VCaP (cell line): ENCODE results near the gene KCNK1.
"Not testable (repeated sequence)": the region's sequence is repeated elsewhere in the genome, so short reads cannot be mapped to it uniquely, and the experiment has no call there.

Experiments used
- H3K27ac ChIP-seq: fragments of 450-650 bp; 2 replicates; pipeline ENCODE4 v1.5.1; 2017
- CTCF ChIP-seq: fragments of 450-650 bp; conservative IDR thresholded peaks from 2 replicates; pipeline ENCODE4 v1.5.1; 2017; ENCODE audit warnings: mild to moderate bottlenecking, moderate library complexity

The KCNK1 gene

GRCh38 chr1:233607252-233608119 is 6.4 kb upstream of the KCNK1 start:
- H3K27ac ChIP-seq: no peak overlapping the region
- no peak for TF ChIP-seq CTCF

GRCh38 chr1:233608988-233609387 is 4.9 kb upstream of the KCNK1 start:
- no peak overlapping the region for H3K27ac ChIP-seq
- no peak for TF ChIP-seq CTCF

GRCh38 chr1:233609926-233610325 is 4.0 kb upstream of the KCNK1 start:
- no peak for TF ChIP-seq CTCF
- H3K27ac ChIP-seq: no peak overlapping the region

GRCh38 chr1:233610628-233611027 is 3.3 kb upstream of the KCNK1 start:
- TF ChIP-seq CTCF: no peak

GRCh38 chr1:233611363-233611762 is 2.5 kb upstream of the KCNK1 start:
- H3K27ac ChIP-seq: not testable (repeated sequence)

More at GRCh38 chr1:233610628-233611027, 3.3 kb upstream of the KCNK1 start:
- no peak overlapping the region for H3K27ac ChIP-seq

GRCh38 chr1:233614173-233614742 is 352 bp downstream of the KCNK1 start:
- H3K27ac ChIP-seq: peak overlapping the region; percentile 77
- no peak for TF ChIP-seq CTCF

- H3K27ac ChIP-seq: peak overlapping the region; percentile 77
- no peak for TF ChIP-seq CTCF
Measured at GRCh38 chr1:233614743-233615521, 1.0 kb downstream of the KCNK1 start.
